Measurements from ENCODE around the gene CAPN15.

DNA sequence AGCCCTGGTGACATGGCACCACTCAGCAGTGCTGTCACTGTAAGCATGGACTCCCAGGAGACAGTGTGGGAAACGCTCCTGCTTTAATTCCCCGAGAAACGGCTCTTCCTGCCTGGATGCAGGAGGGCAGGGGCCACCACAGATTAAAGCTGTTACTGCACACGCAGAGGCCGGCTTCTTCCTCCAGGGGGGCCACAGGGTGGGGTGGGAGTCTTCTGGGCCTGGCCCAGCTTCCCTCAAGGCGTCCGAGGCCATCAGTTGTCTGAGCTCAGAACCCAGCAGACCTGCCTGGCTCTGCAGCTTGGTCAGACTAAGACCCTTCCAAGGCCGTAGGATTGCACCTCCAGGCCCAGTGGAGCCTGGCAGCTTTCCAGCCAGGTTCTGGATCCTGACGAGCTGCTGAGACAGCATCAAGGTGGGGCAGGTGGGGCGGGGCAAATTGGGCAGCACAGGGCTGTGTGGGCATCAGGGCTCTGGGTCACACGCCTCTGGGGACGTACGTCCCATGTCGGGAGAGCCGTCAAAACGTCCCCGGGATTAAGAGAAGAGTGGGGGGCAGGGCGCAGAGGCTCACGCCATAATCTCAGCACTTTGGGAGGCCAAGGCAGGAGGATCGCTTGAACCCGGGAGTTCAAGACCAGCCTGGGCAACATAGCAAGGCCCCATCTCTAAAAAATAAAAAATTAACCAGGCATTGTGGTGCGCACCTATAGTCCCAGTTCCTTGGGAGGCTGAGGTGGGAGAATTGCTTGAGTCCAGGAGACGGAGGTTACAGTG is 5.0 kb upstream of the CAPN15 start:
- TF ChIP-seq EZH2phosphoT487 (IDR thresholded peaks at IDR 0.05; ENCODE audit: insufficient read depth, low read depth) (no peak), EZH2 (IDR thresholded peaks at IDR 0.05; ENCODE audit: insufficient read depth, poor library complexity, severe bottlenecking) (no peak)
